GM12878 (cell line): ENCODE data around the gene CANT1. TPM values are rescaled to one million over a fixed set of nuclear protein-coding genes. Genes with fewer than 3 reads are reported as not detected.
A peak's percentile ranks its signal among the peaks of the same experiment; 100 is the strongest.

Source experiments
- ATAC-seq: fragments of 200-7000 bp; cut with Tn5 transposase; 3 replicates; pipeline ENCODE4 v1.9.1; 2020; ENCODE audit warnings: mild to moderate bottlenecking, moderate library complexity
- Bru-seq: library from RNA; stranded (reverse); fragments of 400-500 nt; gene quantifications from one replicate; lab custom pipeline; 2021; lab: Mats Ljungman, UMichigan
- BruChase-seq, 2 experiments: library from RNA; stranded (reverse); fragments of 400-500 nt; gene quantifications; one replicate each; lab custom pipeline; 2021; lab: Mats Ljungman, UMichigan
- BruUV-seq: library from RNA; stranded (reverse); fragments of 400-500 nt; replicated peaks from 2 replicates; lab custom pipeline; 2021; lab: Mats Ljungman, UMichigan
- CTCF ChIA-PET: fragments of 300-600 bp; sonication (Branson Sonifier 250); formaldehyde crosslinking; extraction: SDS; loops from one replicate; lab custom pipeline; 2021; ENCODE audit warnings: inconsistent platforms; lab: Yijun Ruan, JAX
- POLR2A ChIA-PET: fragments of 350-600 bp; formaldehyde crosslinking; extraction: SDS; loops from one replicate; lab custom pipeline; 2021; ENCODE audit warnings: inconsistent platforms; lab: Charles Lee
- RAD21 ChIA-PET: fragments of 300-600 bp; sonication (Branson Sonifier 250); formaldehyde crosslinking; loops from one replicate; lab custom pipeline; 2023; ENCODE audit warnings: antibody characterized with exemption; ENCODE audit not compliant: unreplicated experiment; lab: Charles Lee
- SMC1A ChIA-PET: fragments of 300-600 bp; sonication (Branson Sonifier 250); formaldehyde crosslinking; loops from one replicate; lab custom pipeline; 2023; ENCODE audit not compliant: unreplicated experiment, uncharacterized antibody; lab: Charles Lee
- DNase-seq: peaks from one replicate; pipeline ENCODE4 v3.0.0-alpha.2; 2011; ENCODE audit warnings: low read depth, low spot score
- FAIRE-seq: peaks from 3 replicates; lab custom pipeline; 2011; peaks lifted over from hg19 to GRCh38; lab: Jason Lieb, UNC
- H2AFZ ChIP-seq: 2 replicates; pipeline ENCODE4 v1.6.0; 2011; ENCODE audit warnings: low read depth, low read length, control low read depth; ENCODE audit not compliant: control insufficient read depth
- H3K27ac ChIP-seq: 2 replicates; pipeline ENCODE4 v1.5.1; 2011; ENCODE audit warnings: control low read depth; ENCODE audit not compliant: control insufficient read depth, insufficient read depth
- H3K27me3 ChIP-seq, 2 experiments: replicated peaks in 1 of 2; 2 replicates each; pipeline versions ENCODE4 v1.6.0 to v1.6.1; 2011; ENCODE audit warnings: low read length in 1 of 2; ENCODE audit not compliant: control insufficient read depth in 2 of 2, insufficient read depth in 2 of 2
- H3K36me3 ChIP-seq, 2 experiments: 2 replicates each; pipeline ENCODE4 v1.5.1; 2011; ENCODE audit warnings: low read length in 1 of 2; ENCODE audit not compliant: control insufficient read depth in 2 of 2, insufficient read depth in 2 of 2
- H3K4me1 ChIP-seq: 2 replicates; pipeline ENCODE4 v1.6.1; 2011; ENCODE audit warnings: mild to moderate bottlenecking, low read length, moderate library complexity, mixed read lengths; ENCODE audit not compliant: control insufficient read depth, insufficient read depth
- H3K4me2 ChIP-seq: 2 replicates; pipeline ENCODE4 v1.6.0; 2011; ENCODE audit warnings: control low read depth; ENCODE audit not compliant: control insufficient read depth, insufficient read depth
- H3K4me3 ChIP-seq: fragments of 200-600 bp; sonication (generic); 2 replicates; pipeline ENCODE4 v1.5.1; 2016
- H3K79me2 ChIP-seq: 2 replicates; pipeline ENCODE4 v1.6.0; 2011; ENCODE audit warnings: low read length; ENCODE audit not compliant: control insufficient read depth, insufficient read depth
- H3K9ac ChIP-seq: 2 replicates; pipeline ENCODE4 v1.8.0; 2011; ENCODE audit warnings: low read length, control low read depth, mixed read lengths; ENCODE audit not compliant: control insufficient read depth, insufficient read depth
- H3K9me3 ChIP-seq: replicated peaks from 3 replicates; pipeline ENCODE4 v1.5.1; 2011; ENCODE audit warnings: mild to moderate bottlenecking, low read length; ENCODE audit not compliant: control insufficient read depth, insufficient read depth
- H4K20me1 ChIP-seq: 2 replicates; pipeline ENCODE4 v1.6.0; 2011; ENCODE audit not compliant: control insufficient read depth, insufficient read depth
- ASH2L ChIP-seq: fragments of 300-600, 200-600 bp; sonication (generic); IDR thresholded peaks from 2 replicates; pipeline ENCODE4 v1.6.1; 2017; ENCODE audit warnings: low read depth, mild to moderate bottlenecking, borderline replicate concordance
- CREB1 ChIP-seq: IDR thresholded peaks from 2 replicates; pipeline ENCODE4 v1.6.1; 2012; ENCODE audit warnings: low read depth, mild to moderate bottlenecking, inconsistent platforms
- FOXM1 ChIP-seq: IDR thresholded peaks from 2 replicates; pipeline ENCODE4 v1.6.1; 2012; ENCODE audit warnings: low read depth, mild to moderate bottlenecking, inconsistent platforms, low read length, moderate library complexity
- HSF1 ChIP-seq: fragments of 150-350 bp; IDR thresholded peaks from 2 replicates; pipeline ENCODE4 v1.6.1; 2014; ENCODE audit warnings: mild to moderate bottlenecking, low read depth, low read length
- IRF3 ChIP-seq: fragments of 450-650 bp; IDR thresholded peaks from 2 replicates; pipeline ENCODE4 v1.6.1; 2014; ENCODE audit warnings: mild to moderate bottlenecking
- MTA2 ChIP-seq: fragments of 450-650 bp; IDR thresholded peaks from 2 replicates; pipeline ENCODE4 v1.6.1; 2016; ENCODE audit warnings: low read depth, mild to moderate bottlenecking, moderate library complexity
- NR2F1 ChIP-seq: fragments of 450-650 bp; conservative IDR thresholded peaks from 2 replicates; pipeline ENCODE4 v1.6.1; 2017; ENCODE audit warnings: mild to moderate bottlenecking
- PML ChIP-seq: IDR thresholded peaks from 2 replicates; pipeline ENCODE4 v1.6.1; 2012; ENCODE audit warnings: low read length, inconsistent platforms
- PRDM15 ChIP-seq: fragments of 450-650 bp; formaldehyde crosslinking; IDR thresholded peaks from 2 replicates; pipeline ENCODE4 v1.4.0; 2020; ENCODE audit warnings: mild to moderate bottlenecking, moderate library complexity
- RAD21 ChIP-seq: IDR thresholded peaks from 2 replicates; pipeline ENCODE4 v1.6.1; 2011; ENCODE audit warnings: mild to moderate bottlenecking, low read depth, low read length, moderate library complexity; ENCODE audit not compliant: insufficient read depth
- WGBS: methylation state at CpG from one replicate; pipeline ENCODE4 v1.1.6; 2016; ENCODE audit warnings: low lambda C conversion rate; ENCODE audit not compliant: insufficient replicate concordance, insufficient coverage; ENCODE audit errors: missing lambda C conversion rate; 5-methylcytosine and 5-hydroxymethylcytosine counted together
- in situ Hi-C: fragments of 300-500 bp; cut with MboI; formaldehyde crosslinking; loops from 9 replicates; pipeline ENCODE4 v1.14.3; 2018; ENCODE audit warnings: mixed read lengths
- intact Hi-C: fragments of 100-400 bp; cut with micrococcal nuclease; formaldehyde crosslinking; loops from one replicate; pipeline ENCODE4 v1.14.2; 2022; ENCODE audit not compliant: unreplicated experiment
- long read RNA-seq, 2 experiments: library from polyadenylated mRNA; unstranded; transcript quantifications; one replicate each; pipeline ENCODE4 v2.0.0, GENCODE V29; 2019 to 2020
- polyA minus RNA-seq, 3 experiments: library from RNA; depleted of rRNA, polyadenylated mRNA; stranded (reverse); fragments of >200 nt; gene quantifications; 2 replicates each; pipeline ENCODE4 v1.2.3, GENCODE V29; 2011
- polyA plus RNA-seq, 11 experiments: library from polyadenylated mRNA; depleted of rRNA in 4 of 11; unstranded in 6 of 11; stranded (reverse) in 5 of 11; fragments of >200 nt; fragmentation: Nextera tagmentation in 4 of 11; fragmentation: Illumina TruSeq in 1 of 11; extraction: Ambion mirVana in 4 of 11; extraction: Trizol in 1 of 11; gene quantifications; 1 replicate in 1 of 11; 2 replicates in 10 of 11; pipeline versions ENCODE4 v1.2.1 to v1.2.3, GENCODE V29; 2011 to 2016; ENCODE audit warnings: inconsistent platforms in 2 of 11, missing spikeins in 2 of 11, low read depth in 1 of 11
- total RNA-seq, 4 experiments: library from RNA; depleted of rRNA in 3 of 4; stranded (reverse); fragments of >200 nt in 3 of 4; fragmentation: Illumina TruSeq in 1 of 4; extraction: Trizol in 1 of 4; gene quantifications; 2 replicates each; pipeline versions ENCODE4 v1.2.1 to v1.2.3, GENCODE V29; 2013 to 2021

CANT1 gene
- 25.7 and 30.1 TPM in 2 replicates for total RNA-seq (2013; cell fraction: nucleolus; rRNA removed)
- total RNA-seq (2014; rRNA removed) (18.6 and 20.0 TPM in 2 replicates), total RNA-seq (2014; rRNA removed; fragmentation: Illumina TruSeq; extraction: Trizol) (10.7 and 12.2 TPM in 2 replicates), total RNA-seq (2021) (48.5 and 59.2 TPM in 2 replicates), polyA plus RNA-seq (2011; rRNA removed) (20.5 and 28.8 TPM in 2 replicates), polyA plus RNA-seq (2014; fragmentation: Illumina TruSeq; extraction: Trizol) (13.6 and 18.4 TPM in 2 replicates), polyA plus RNA-seq (2014; fragmentation: Nextera tagmentation; extraction: Ambion mirVana) (1 to 10 TPM; 2.2 to 7.9 TPM), polyA plus RNA-seq (2014; rRNA removed) (21.8 and 23.4 TPM in 2 replicates), polyA plus RNA-seq (2016; fragmentation: Nextera tagmentation; extraction: Ambion mirVana) (10 to 100 TPM; 28.3 to 34.0 TPM), polyA minus RNA-seq (2011; rRNA and poly(A)+ RNA removed) (26.1 and 39.0 TPM in 2 replicates), Bru-seq, nascent RNA (percentile 70 among the genes with signal in this experiment), BruChase-seq, experiment 1, labeled RNA remaining after a 6-hour chase (percentile 71 among the genes with signal in this experiment), BruChase-seq, experiment 2, labeled RNA remaining after a 2-hour chase (percentile 82 among the genes with signal in this experiment)
- 9.2 TPM for polyA plus RNA-seq (2011; ENCODE audit: low read depth)
- polyA plus RNA-seq (2011; cell fraction: cytosol; rRNA removed) = 36.5 and 38.5 TPM in 2 replicates
- polyA plus RNA-seq (2011; cell fraction: nucleus; rRNA removed) = 27.3 and 30.3 TPM in 2 replicates
- 22.0 and 25.3 TPM in 2 replicates for polyA plus RNA-seq (2012)
- polyA minus RNA-seq (2011; cell fraction: cytosol; rRNA and poly(A)+ RNA removed) = 16.4 and 19.6 TPM in 2 replicates
- 11.4 and 20.2 TPM in 2 replicates for polyA minus RNA-seq (2011; cell fraction: nucleus; rRNA and poly(A)+ RNA removed)
- long read RNA-seq, experiment 1, partial matches to known transcripts = 1 of 10 reads
- long read RNA-seq, experiment 1, other reads (novel, unspliced or antisense) = 7 of 10 reads
- long read RNA-seq, experiment 2, partial matches to known transcripts = 5 of 5 reads
- long read RNA-seq, experiment 2, other reads (novel, unspliced or antisense) = 0 of 5 reads

GRCh38 chr17:79009397-79010303 is at the start of gene CANT1:
Gene CANT1 (minus strand): TSS chr17:79009764. CDS start chr17:78997622, 12,142 bp downstream.
- DNase-seq = peak; percentile 64
- intact Hi-C loops (no loop called here), in situ Hi-C loops (no loop called here)
- under 1% methylated on average over 65 of the region's 73 CpGs for WGBS
- no TSS peak for BruUV-seq
- Histone ChIP-seq H3K4me1 (peaks cover 8% of the 10 kb centered on the region), H2AFZ (peak within 1 kb of the TSS; percentile 96), H3K9ac (peak within 1 kb of the TSS; percentile 90), H3K4me3 (peak within 1 kb of the TSS; percentile 99), H3K36me3 (no peaks in the 10 kb centered on the region), H3K4me2 (peak within 1 kb of the TSS; percentile 95), H3K9me3 (no peaks in the 10 kb centered on the region), H3K27ac (peak within 1 kb of the TSS; percentile 86), H4K20me1 (no peaks in the 10 kb centered on the region; the same call in 1 of the 2 replicates), H3K27me3 (no peaks in the 10 kb centered on the region; a peak in 1 of 4 replicates), H3K79me2 (peaks cover 34% of the 10 kb centered on the region)
- ChIA-PET CTCF (interaction anchor here (1.1 to 1.3 kb wide), 2 partner anchors 33 to 61 kb away, joined by 3 to 4 read pairs; no protein-coding TSS in a partner anchor), RAD21 (interaction anchor here (0.6 kb wide), 1 partner anchor 11 kb away, joined by 3 read pairs; no protein-coding TSS in a partner anchor), SMC1A (interaction anchor here (0.6 kb wide), 1 partner anchor 58 kb away, joined by 3 read pairs; no protein-coding TSS in a partner anchor), POLR2A (interaction anchor here (0.6 to 0.9 kb wide), 3 partner anchors 9 to 257 kb away, joined by 3 to 8 read pairs (median 4); partner anchors contain the start of gene ENGASE)
- peak; percentile 77 for FAIRE-seq
- ATAC-seq = peak; percentile 98
- TF ChIP-seq PML = no peak
- TF ChIP-seq FOXM1 = no peak
- TF ChIP-seq NR2F1 = peak; percentile 97
- TF ChIP-seq PRDM15 (CRISPR knock-in tag) = no peak
- no peak; the same call in 1 of the 2 replicates for TF ChIP-seq MTA2
- TF ChIP-seq HSF1 = no peak
- 0 out of 2 replicates have a peak, but pooled peaks have one; percentile 31 for TF ChIP-seq CREB1
- no peak for TF ChIP-seq IRF3
- TF ChIP-seq RAD21 = no peak
- no peak for TF ChIP-seq ASH2L
